H9 (cell line): ENCODE results near the gene TRMT61B. TPM values are rescaled to one million over a fixed set of nuclear protein-coding genes. Genes with fewer than 3 reads are reported as not detected.

Source experiments
- DNase-seq: peaks from one replicate; pipeline ENCODE4 v3.0.0-alpha.2; 2017
- H2AFZ ChIP-seq: one replicate; pipeline ENCODE4 v1.6.1; 2013; ENCODE audit warnings: mild to moderate bottlenecking, low read length, control low read depth, moderate library complexity
- H2AK5ac ChIP-seq: 2 replicates; pipeline ENCODE4 v1.6.1; 2013; ENCODE audit warnings: low read length, control low read depth, mixed read lengths; ENCODE audit not compliant: insufficient read length
- H2BK120ac ChIP-seq: one replicate; pipeline ENCODE4 v1.6.1; 2013; ENCODE audit warnings: low read depth, mild to moderate bottlenecking, low read length, control low read depth, inconsistent platforms; ENCODE audit not compliant: poor library complexity, severe bottlenecking
- H2BK12ac ChIP-seq: 2 replicates; pipeline ENCODE4 v1.6.1; 2013; ENCODE audit warnings: low read length, control low read depth, mixed read lengths, low read depth; ENCODE audit not compliant: insufficient read length
- H2BK15ac ChIP-seq: 2 replicates; pipeline ENCODE4 v1.6.1; 2013; ENCODE audit warnings: low read depth, low read length, control low read depth
- H2BK20ac ChIP-seq: one replicate; pipeline ENCODE4 v1.6.1; 2013; ENCODE audit warnings: low read depth, mild to moderate bottlenecking, low read length, control low read depth, inconsistent platforms; ENCODE audit not compliant: poor library complexity, severe bottlenecking
- H2BK5ac ChIP-seq: 2 replicates; pipeline ENCODE4 v1.6.1; 2013; ENCODE audit warnings: low read length, control low read depth, mixed read lengths; ENCODE audit not compliant: insufficient read length
- H3K14ac ChIP-seq: 2 replicates; pipeline ENCODE4 v1.6.1; 2013; ENCODE audit warnings: low read length, control low read depth; ENCODE audit not compliant: insufficient read depth
- H3K18ac ChIP-seq: 2 replicates; pipeline ENCODE4 v1.6.1; 2013; ENCODE audit warnings: low read depth, mild to moderate bottlenecking, mixed read lengths, low read length, control low read depth; ENCODE audit not compliant: insufficient read length
- H3K23ac ChIP-seq: 2 replicates; pipeline ENCODE4 v1.6.1; 2013; ENCODE audit warnings: low read length, control low read depth, mixed read lengths, low read depth; ENCODE audit not compliant: insufficient read length
- H3K23me2 ChIP-seq: 2 replicates; pipeline ENCODE4 v1.6.1; 2013; ENCODE audit warnings: low read depth, mild to moderate bottlenecking, mixed read lengths, low read length, control low read depth; ENCODE audit not compliant: insufficient read length, poor library complexity, severe bottlenecking
- H3K27ac ChIP-seq: 2 replicates; pipeline ENCODE4 v1.5.1; 2013; ENCODE audit warnings: low read length, control low read depth, mixed read lengths, low read depth; ENCODE audit not compliant: insufficient read length
- H3K27me3 ChIP-seq: 2 replicates; pipeline ENCODE4 v1.6.1; 2013; ENCODE audit warnings: low read length, control low read depth, inconsistent platforms; ENCODE audit not compliant: insufficient read depth
- H3K4ac ChIP-seq: 2 replicates; pipeline ENCODE4 v1.6.1; 2013; ENCODE audit warnings: low read depth, mild to moderate bottlenecking, control low read depth, inconsistent platforms, low read length, moderate library complexity
- H3K4me1 ChIP-seq: 2 replicates; pipeline ENCODE4 v1.6.1; 2013; ENCODE audit warnings: low read length, control low read depth, inconsistent platforms; ENCODE audit not compliant: insufficient read depth
- H3K4me2 ChIP-seq: 2 replicates; pipeline ENCODE4 v1.6.1; 2013; ENCODE audit warnings: low read length, control low read depth, mixed read lengths; ENCODE audit not compliant: insufficient read length, insufficient read depth
- H3K56ac ChIP-seq: 2 replicates; pipeline ENCODE4 v1.6.1; 2013; ENCODE audit warnings: low read depth, mild to moderate bottlenecking, mixed read lengths, low read length, control low read depth; ENCODE audit not compliant: insufficient read length
- H3K79me1 ChIP-seq: 2 replicates; pipeline ENCODE4 v1.6.1; 2013; ENCODE audit warnings: low read depth, mild to moderate bottlenecking, moderate library complexity, low read length, control low read depth, inconsistent platforms; ENCODE audit not compliant: insufficient read depth, poor library complexity, severe bottlenecking
- H3K79me2 ChIP-seq: 2 replicates; pipeline ENCODE4 v1.6.1; 2013; ENCODE audit warnings: low read length, control low read depth, inconsistent platforms; ENCODE audit not compliant: insufficient read depth
- H3K9ac ChIP-seq: 2 replicates; pipeline ENCODE4 v1.6.1; 2013; ENCODE audit warnings: low read length, control low read depth, mixed read lengths; ENCODE audit not compliant: insufficient read length; ENCODE audit errors: extremely low read depth
- H3K9me3 ChIP-seq: one replicate; pipeline ENCODE4 v1.6.1; 2013; ENCODE audit warnings: low read depth, low read length, inconsistent platforms; ENCODE audit not compliant: control insufficient read depth
- H3T11ph ChIP-seq: one replicate; pipeline ENCODE4 v1.6.1; 2013; ENCODE audit warnings: mild to moderate bottlenecking, low read length, control low read depth, inconsistent platforms
- H4K20me1 ChIP-seq: one replicate; pipeline ENCODE4 v1.6.1; 2013; ENCODE audit not compliant: control insufficient read depth, insufficient read length, insufficient read depth
- H4K5ac ChIP-seq: 2 replicates; pipeline ENCODE4 v1.6.1; 2013; ENCODE audit warnings: low read depth, mild to moderate bottlenecking, mixed read lengths, low read length, control low read depth; ENCODE audit not compliant: insufficient read length
- H4K8ac ChIP-seq: replicated peaks from 2 replicates; pipeline ENCODE4 v1.6.1; 2013; ENCODE audit warnings: low read length, control low read depth, mixed read lengths, low read depth; ENCODE audit not compliant: insufficient read length
- H4K91ac ChIP-seq: 2 replicates; pipeline ENCODE4 v1.6.1; 2013; ENCODE audit warnings: low read depth, mild to moderate bottlenecking, moderate library complexity, mixed read lengths, low read length, control low read depth; ENCODE audit not compliant: insufficient read length
- H3K27ac Mint-ChIP-seq, 3 experiments: 2 replicates in 2 of 3; 3 replicates in 1 of 3; pipeline ENCODE4 v1.8.0; 2020 to 2021; ENCODE audit warnings: mixed read lengths in 3 of 3, mild to moderate bottlenecking in 1 of 3, moderate library complexity in 1 of 3
- H3K27me3 Mint-ChIP-seq: 2 replicates; pipeline ENCODE4 v1.8.0; 2021; ENCODE audit warnings: low read depth, mild to moderate bottlenecking, moderate library complexity, mixed read lengths
- H3K36me3 Mint-ChIP-seq, 3 experiments: 2 replicates in 2 of 3; 3 replicates in 1 of 3; pipeline ENCODE4 v1.8.0; 2020 to 2021; ENCODE audit warnings: low read depth in 3 of 3, mixed read lengths in 3 of 3; ENCODE audit not compliant: insufficient read depth in 1 of 3
- H3K4me1 Mint-ChIP-seq, 2 experiments: 2 replicates each; pipeline ENCODE4 v1.8.0; 2020; ENCODE audit warnings: mixed read lengths in 2 of 2
- H3K4me3 Mint-ChIP-seq, 2 experiments: 2 replicates in 1 of 2; 3 replicates in 1 of 2; pipeline ENCODE4 v1.8.0; 2020 to 2021; ENCODE audit warnings: mild to moderate bottlenecking in 2 of 2, mixed read lengths in 2 of 2, moderate library complexity in 1 of 2
- H3K9me3 Mint-ChIP-seq, 2 experiments: 2 replicates in 1 of 2; 3 replicates in 1 of 2; pipeline ENCODE4 v1.8.0; 2020; ENCODE audit warnings: mild to moderate bottlenecking in 2 of 2, mixed read lengths in 2 of 2, moderate library complexity in 1 of 2
- WGBS: extraction: QIAGEN DNeasy Blood & Tissue Kit; methylation state at CpG from one replicate; pipeline ENCODE4 v1.1.7; 2013; ENCODE audit warnings: missing lambda C conversion rate, low lambda C conversion rate, mixed read lengths; ENCODE audit not compliant: insufficient read length; ENCODE audit errors: extremely low coverage; 5-methylcytosine and 5-hydroxymethylcytosine counted together
- total RNA-seq: library from RNA; stranded (reverse); gene quantifications from 2 replicates; pipeline ENCODE4 v1.2.1, GENCODE V29; 2021
- TF ChIP-seq, protein P1 (sequence below): fragments of 200-600 bp; sonication (generic); conservative IDR thresholded peaks from 3 replicates; pipeline ENCODE4 v1.8.0; 2021; ENCODE audit warnings: antibody characterized with exemption, mild to moderate bottlenecking

Gene TRMT61B
- total RNA-seq, 1 experiment from 2014 or later: 20.7 TPM

- no peaks in the 10 kb centered on the region for H3K27me3 Mint-ChIP-seq
Observed at GRCh38 chr2:28906376-28906775, 36.3 kb upstream of the TRMT61B start.

More at GRCh38 chr2:28906376-28906775, 36.3 kb upstream of the TRMT61B start:
- H2AFZ ChIP-seq: no peak overlapping the region
- no peak overlapping the region for H3K18ac ChIP-seq
- H3K9me3 ChIP-seq: no peaks in the 10 kb centered on the region
- no peaks in the 10 kb centered on the region for H3K23me2 ChIP-seq
- H3K4me3 Mint-ChIP-seq: no peak overlapping the region
- WGBS: no CpG with 5 or more reads among the region's 4 CpGs
- TF ChIP-seq, protein P1, sequence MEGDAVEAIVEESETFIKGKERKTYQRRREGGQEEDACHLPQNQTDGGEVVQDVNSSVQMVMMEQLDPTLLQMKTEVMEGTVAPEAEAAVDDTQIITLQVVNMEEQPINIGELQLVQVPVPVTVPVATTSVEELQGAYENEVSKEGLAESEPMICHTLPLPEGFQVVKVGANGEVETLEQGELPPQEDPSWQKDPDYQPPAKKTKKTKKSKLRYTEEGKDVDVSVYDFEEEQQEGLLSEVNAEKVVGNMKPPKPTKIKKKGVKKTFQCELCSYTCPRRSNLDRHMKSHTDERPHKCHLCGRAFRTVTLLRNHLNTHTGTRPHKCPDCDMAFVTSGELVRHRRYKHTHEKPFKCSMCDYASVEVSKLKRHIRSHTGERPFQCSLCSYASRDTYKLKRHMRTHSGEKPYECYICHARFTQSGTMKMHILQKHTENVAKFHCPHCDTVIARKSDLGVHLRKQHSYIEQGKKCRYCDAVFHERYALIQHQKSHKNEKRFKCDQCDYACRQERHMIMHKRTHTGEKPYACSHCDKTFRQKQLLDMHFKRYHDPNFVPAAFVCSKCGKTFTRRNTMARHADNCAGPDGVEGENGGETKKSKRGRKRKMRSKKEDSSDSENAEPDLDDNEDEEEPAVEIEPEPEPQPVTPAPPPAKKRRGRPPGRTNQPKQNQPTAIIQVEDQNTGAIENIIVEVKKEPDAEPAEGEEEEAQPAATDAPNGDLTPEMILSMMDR: no peak
- H3K27ac ChIP-seq: no peak overlapping the region
- no peak overlapping the region for H2BK12ac ChIP-seq
- H3T11ph ChIP-seq: no peak overlapping the region
- no peak overlapping the region for H3K9ac ChIP-seq
- no peak overlapping the region for H4K8ac ChIP-seq
- no peak overlapping the region for H3K23ac ChIP-seq
- no peak overlapping the region for H4K91ac ChIP-seq
- H2BK15ac ChIP-seq: no peak overlapping the region
- no peak overlapping the region for H2AK5ac ChIP-seq
- peaks cover 62 to 85% (median 84%) of the 10 kb centered on the region in 3 experiments; a peak in 6 of 7 replicates for H3K36me3 Mint-ChIP-seq
- H3K4me1 Mint-ChIP-seq: peaks cover 6 to 11% of the 10 kb centered on the region in 2 experiments; a peak in 2 of 4 replicates
- H3K4me1 ChIP-seq: no peaks in the 10 kb centered on the region
- no peak overlapping the region for H2BK120ac ChIP-seq
- H4K20me1 ChIP-seq: no peaks in the 10 kb centered on the region
- H3K56ac ChIP-seq: no peak overlapping the region
- no peak overlapping the region for H4K5ac ChIP-seq
- H3K4me2 ChIP-seq: no peak overlapping the region
- H3K27me3 ChIP-seq: no peaks in the 10 kb centered on the region
- no peak overlapping the region; a peak in 1 of 7 replicates for H3K27ac Mint-ChIP-seq
- no peak overlapping the region for H2BK20ac ChIP-seq
- H3K79me1 ChIP-seq: peaks cover 6% of the 10 kb centered on the region
- H3K4ac ChIP-seq: no peak overlapping the region
- no peak overlapping the region for H2BK5ac ChIP-seq
- no peak overlapping the region for H3K14ac ChIP-seq
- H3K9me3 Mint-ChIP-seq: no peaks in the 10 kb centered on the region
- peaks cover 55% of the 10 kb centered on the region for H3K79me2 ChIP-seq
- DNase-seq: no peak
